ELF-1 (cell line): Measurements from ENCODE around the gene ABHD11.

Experiments used
- DNase-seq: peaks from one replicate; pipeline ENCODE4 v3.0.0-alpha.2; 2016; ENCODE audit warnings: low read depth, low spot score

The ABHD11 gene

DNA sequence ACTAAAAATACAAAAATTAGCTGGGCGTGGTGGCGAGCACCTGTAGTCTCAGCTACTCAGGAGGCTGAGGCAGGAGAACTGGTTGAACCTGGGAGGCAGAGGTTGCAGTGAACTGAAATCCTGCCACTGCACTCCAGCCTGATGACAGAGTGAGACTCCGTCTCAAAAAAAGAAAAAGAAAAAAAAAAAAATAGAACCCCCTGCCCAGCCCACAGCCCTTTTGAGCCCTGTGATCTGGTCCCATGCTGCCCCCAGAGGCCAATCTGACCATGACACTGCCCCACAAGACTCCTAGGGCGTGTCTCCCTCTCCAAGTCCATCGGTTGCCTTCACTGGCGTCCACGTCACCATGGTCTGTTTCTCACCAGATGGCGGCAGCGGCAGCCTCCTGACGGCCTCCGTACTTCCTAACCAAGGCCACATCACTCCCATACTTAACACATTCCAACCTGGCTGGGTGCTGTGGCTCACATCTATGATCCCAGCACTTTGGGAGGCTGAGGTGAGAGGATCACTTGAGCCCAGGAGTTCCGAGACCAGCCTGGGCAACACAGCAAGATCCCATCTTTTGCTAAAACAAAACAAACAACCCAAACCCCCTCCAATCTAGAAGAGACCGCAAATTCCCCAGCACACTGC lies 37.1 kb downstream of the ABHD11 start:
- DNase-seq = peak; percentile 93

DNA sequence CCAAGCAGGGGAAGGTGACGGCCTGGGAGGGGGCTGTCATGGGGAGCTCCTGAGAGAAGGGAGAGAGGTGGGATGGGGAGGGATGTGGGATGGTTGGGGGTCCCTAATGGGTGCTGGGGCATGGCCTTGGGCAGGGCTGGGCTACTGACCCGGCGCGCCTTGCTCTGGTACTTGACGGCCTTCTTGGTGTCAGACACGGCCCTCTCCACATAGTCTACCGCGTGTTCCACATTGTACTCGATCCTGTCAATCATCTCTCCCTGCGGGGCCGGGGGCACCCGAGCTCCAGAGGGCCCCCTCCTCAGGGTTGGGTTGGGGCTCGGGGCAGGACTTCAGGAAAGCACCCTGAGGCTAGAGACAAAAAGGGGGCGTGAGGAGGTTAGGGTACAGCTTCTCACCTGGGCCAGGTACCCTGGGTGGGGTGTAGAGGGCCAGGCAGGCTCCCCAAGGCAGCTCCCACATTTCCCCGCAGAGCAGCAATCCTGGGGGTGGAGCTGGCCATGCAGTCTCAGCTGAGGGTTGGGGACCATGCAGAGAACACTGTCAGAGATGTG lies 37.9 kb downstream of the ABHD11 start:
- DNase-seq = no peak

DNA sequence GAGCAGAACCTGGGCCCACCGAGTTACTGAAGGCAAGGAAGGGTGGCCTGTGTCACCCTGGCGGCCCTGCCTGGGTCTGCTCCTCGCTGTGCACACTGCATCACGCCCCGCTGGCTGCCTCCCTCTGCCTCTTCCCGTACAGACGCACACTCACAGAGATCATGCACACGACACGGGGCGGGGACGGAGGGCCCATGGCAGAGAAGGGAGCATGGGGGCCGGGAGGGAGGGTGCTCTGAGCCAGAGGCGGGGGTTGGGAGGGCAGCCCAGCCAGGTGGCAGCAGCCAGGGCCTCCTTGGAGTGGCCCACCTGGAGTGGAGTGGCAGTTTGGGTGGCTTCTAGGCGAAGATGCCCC lies 38.6 kb downstream of the ABHD11 start:
- no peak for DNase-seq

GRCh38 chr7:73699370-73700068 lies 39.1 kb downstream of the ABHD11 start:
- DNase-seq = peak; percentile 10

- no peak for DNase-seq
Measured at GRCh38 chr7:73698410-73698809, 40.2 kb downstream of the ABHD11 start.

DNA sequence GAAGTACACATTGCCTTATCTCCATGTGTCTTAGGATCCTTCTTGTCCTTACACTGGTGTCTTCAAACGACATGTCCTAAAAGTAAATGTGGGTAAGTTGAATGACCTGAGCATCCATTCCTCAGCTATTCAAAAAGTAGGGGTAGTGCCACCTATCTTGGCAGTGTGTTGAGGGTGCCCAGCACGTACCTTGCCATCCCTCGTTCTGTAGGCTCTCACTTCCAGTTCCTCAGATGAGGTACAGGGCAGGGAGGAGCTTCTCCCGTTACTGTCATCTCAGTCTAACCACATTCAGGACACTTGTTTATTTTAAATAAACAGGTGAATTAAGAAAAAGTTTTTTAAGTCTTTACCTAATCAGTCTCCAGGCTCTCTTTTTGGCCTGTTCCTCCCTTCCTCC lies 42.2 kb downstream of the ABHD11 start:
- DNase-seq = no peak

DNA sequence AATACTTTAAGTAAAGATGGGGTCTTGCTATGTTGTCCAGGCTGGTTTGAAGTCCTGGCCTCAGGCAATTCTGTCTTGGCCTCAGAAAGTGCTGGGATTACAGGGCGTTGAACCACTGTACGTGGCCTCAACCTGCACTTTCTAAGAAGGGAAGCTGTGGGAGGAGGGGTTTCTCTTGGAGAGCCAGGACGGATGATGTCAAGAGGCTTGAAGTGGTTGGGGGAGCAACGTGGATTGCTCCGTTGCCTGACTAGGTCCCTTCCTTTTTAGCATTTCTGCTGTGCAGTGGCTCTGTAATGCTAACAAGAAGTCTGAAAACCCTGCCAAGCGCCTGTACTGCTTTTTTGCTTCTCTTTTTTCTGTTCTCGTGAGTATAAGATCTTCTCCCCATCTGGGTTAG lies 48.0 kb downstream of the ABHD11 start:
- no peak for DNase-seq

DNA sequence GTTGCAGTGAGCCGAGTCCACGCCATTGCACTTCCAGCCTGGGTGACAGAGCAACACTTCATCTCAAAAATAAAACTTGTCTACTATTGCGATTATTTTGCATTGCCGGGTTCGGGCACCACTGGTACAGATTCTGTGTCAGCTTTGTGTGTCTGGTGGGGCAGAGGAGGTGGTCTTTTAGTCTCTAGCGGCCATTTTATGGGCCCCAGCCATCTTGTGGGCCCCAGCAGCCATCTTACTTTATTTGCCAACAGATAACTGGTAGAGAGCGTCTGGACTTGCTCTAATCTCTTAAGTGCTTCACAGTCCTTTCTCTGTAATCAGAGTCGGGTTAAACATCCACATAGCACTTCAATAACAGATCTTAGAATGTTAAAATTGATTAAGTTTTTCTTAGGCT lies 50.3 kb downstream of the ABHD11 start:
- DNase-seq = no peak
